Epithelial cell of esophagus (primary cell): ENCODE results near the gene FANCI.

Experiments used
- DNase-seq: peaks from one replicate; pipeline ENCODE4 v3.0.0; 2010; ENCODE audit warnings: low read depth
- H3K4me3 ChIP-seq: 2 replicates; pipeline ENCODE4 v1.5.1; 2011; ENCODE audit warnings: mild to moderate bottlenecking, low read length, control low read depth
- CTCF ChIP-seq: IDR thresholded peaks from 2 replicates; pipeline ENCODE4 v1.5.1; 2011; ENCODE audit warnings: low read depth, mild to moderate bottlenecking, low read length, control low read depth, inconsistent platforms; ENCODE audit not compliant: insufficient read depth; ENCODE audit errors: missing control alignments

FANCI gene

DNA sequence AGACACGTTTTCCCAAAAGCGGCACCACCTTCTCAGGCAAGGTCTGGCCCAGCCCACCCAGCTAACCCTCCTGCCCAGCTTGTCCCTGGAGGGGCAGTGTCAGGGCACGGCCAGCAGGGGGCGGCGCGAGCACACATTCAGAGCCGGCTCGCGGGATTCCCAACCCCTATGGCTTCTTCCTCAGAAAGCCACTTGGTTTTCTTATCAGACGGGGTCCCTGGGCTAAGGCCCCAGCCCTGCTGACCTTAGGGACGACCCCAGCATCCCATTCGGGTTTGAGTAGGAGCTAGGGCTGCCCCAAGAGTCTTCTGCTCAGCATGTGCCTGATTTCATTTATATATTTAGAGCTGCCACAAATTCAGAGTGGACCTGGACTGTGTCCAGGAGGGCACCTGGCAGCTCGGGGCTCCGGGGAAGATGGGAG lies 36.9 kb upstream of the FANCI start:
- peak; percentile 69 for DNase-seq
- peak; percentile 97 for TF ChIP-seq CTCF
- peak overlapping the region; percentile 14 for H3K4me3 ChIP-seq

DNA sequence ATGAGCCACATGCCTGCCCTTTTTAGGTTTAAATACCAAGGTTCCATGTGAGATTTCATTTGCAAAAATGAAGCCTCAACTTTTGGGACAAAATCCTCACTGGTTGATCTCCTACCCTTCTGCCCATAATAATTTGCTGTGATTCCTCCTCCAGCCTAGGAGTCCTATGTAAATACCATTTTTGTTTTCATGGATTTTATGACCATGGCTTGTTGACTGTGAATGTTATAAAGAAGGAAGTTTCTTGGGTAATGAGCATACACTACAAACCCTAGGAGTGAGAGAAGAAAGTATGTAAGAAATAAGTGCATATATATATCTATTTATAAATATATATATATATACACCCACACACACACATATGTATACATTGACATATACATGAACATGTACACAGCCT lies 35.5 kb upstream of the FANCI start:
- no peak overlapping the region for H3K4me3 ChIP-seq
- DNase-seq = no peak
- TF ChIP-seq CTCF = no peak

- H3K4me3 ChIP-seq = no peak overlapping the region
- TF ChIP-seq CTCF = no peak
- no peak for DNase-seq
Measured at GRCh38 chr15:89209057-89209456, 34.7 kb upstream of the FANCI start.

DNA sequence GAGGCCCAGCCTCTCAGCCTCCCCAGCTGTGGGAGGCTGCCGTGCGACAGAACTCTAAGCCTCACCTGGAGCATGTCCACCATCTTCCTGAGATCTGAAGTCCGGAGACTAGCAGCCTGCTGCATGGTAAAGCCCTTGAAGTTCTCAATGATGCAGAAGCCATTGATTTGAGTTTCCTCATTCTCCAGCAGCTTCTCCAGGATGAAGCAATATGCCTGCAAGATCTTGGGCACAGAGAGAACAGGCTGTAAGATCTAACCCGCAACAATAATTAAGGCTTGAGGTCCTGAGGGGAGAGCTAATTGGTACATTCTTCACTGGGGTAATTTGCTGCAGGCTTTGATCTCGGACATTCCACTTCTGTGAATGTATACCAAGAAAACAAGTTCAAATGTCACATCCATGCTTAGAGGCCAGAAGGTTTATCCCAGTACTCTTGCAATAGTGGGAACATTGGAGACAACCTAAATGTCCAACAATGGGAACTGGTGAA lies 32.1 kb upstream of the FANCI start:
- DNase-seq = no peak
- no peak for TF ChIP-seq CTCF
- H3K4me3 ChIP-seq = no peak overlapping the region

DNA sequence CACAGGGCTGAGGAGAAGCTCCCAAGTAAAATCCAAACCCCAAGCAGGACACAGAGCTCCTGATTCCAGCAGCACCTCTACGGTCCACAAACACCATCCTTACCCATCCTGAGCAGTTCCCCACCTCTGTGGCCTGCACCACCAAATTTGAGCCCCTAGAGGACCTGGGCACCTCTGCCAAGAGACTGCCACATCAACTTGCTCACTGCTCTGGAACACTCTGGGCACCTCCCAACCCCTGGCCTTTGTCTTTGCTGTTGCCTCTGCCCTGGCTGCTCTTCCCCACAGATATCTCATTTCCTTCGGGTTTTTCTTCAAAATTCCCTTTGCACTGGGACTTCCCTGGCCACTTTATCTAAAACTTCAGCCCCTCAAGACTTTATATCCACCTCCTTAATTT lies 28.2 kb upstream of the FANCI start:
- no peak for TF ChIP-seq CTCF
- no peak for DNase-seq
- no peak overlapping the region for H3K4me3 ChIP-seq

DNA sequence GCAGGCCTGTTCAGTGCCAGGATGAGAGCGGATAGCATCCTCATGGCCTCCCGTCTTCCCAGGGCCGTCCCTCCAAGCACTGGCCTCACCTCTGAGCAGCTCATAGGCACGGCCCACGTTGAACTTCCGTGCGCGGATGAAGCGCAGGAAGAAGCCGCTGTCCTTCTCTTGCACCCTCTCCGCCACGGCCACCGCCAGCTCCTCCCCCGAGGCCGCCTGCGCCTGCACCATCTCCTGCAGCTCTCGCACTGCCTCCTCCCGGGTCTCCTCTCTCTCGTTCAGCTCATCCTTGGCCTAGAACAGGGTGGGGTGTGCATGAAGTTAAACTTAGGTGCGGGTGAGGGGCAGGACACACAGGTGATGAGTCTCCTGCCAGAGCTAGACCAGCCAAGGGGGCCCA lies 26.7 kb upstream of the FANCI start:
- DNase-seq = no peak
- no peak overlapping the region for H3K4me3 ChIP-seq
- TF ChIP-seq CTCF = no peak

- H3K4me3 ChIP-seq = no peak overlapping the region
- no peak for TF ChIP-seq CTCF
- DNase-seq = no peak
Measured at GRCh38 chr15:89217686-89218376, 25.9 kb upstream of the FANCI start.
